ENCODE data around the gene BRCA2.

The BRCA2 gene

GRCh38 chr13:32315238-32316027, at the start of gene BRCA2, which contains the start of gene ZAR1L:
Gene BRCA2, plus strand, starts transcription at chr13:32315508. Its CDS starts 953 bp downstream, at chr13:32316461.
Gene ZAR1L, minus strand, starts transcription at chr13:32315363. Its CDS starts 3,438 bp downstream, at chr13:32311925.
- peak; percentile 87 to 89 for DNase-seq

- no peak for DNase-seq
Measured at GRCh38 chr13:32265726-32266125, 49.6 kb upstream of the BRCA2 start.

GRCh38 chr13:32266130-32266529, 49.2 kb upstream of the BRCA2 start:
- DNase-seq: no peak

- peak; percentile 33 to 56 for DNase-seq
Measured at GRCh38 chr13:32267836-32268439, 47.4 kb upstream of the BRCA2 start.

GRCh38 chr13:32272021-32272683, 43.2 kb upstream of the BRCA2 start:
- DNase-seq: no peak

GRCh38 chr13:32277839-32278238, 37.5 kb upstream of the BRCA2 start:
- no peak for DNase-seq

GRCh38 chr13:32278426-32278825, 36.9 kb upstream of the BRCA2 start:
- no peak for DNase-seq

GRCh38 chr13:32281096-32281495, 34.2 kb upstream of the BRCA2 start:
- no peak for DNase-seq

GRCh38 chr13:32282096-32282711, 33.1 kb upstream of the BRCA2 start:
- no peak for DNase-seq

GRCh38 chr13:32284927-32285632, 30.2 kb upstream of the BRCA2 start:
- no peak for DNase-seq

- no peak for DNase-seq
Measured at GRCh38 chr13:32285633-32285965, 29.7 kb upstream of the BRCA2 start.

- DNase-seq: no peak
Measured at GRCh38 chr13:32297206-32297605, 18.1 kb upstream of the BRCA2 start.

GRCh38 chr13:32298695-32299094, 16.6 kb upstream of the BRCA2 start:
- no peak for DNase-seq

- no peak for DNase-seq
Measured at GRCh38 chr13:32299893-32300292, 15.4 kb upstream of the BRCA2 start.

- no peak for DNase-seq
Measured at GRCh38 chr13:32300406-32300805, 14.9 kb upstream of the BRCA2 start.

GRCh38 chr13:32300920-32301319, 14.4 kb upstream of the BRCA2 start:
- DNase-seq: no peak

- no peak for DNase-seq
Measured at GRCh38 chr13:32302461-32302860, 12.8 kb upstream of the BRCA2 start.

- no peak for DNase-seq
Measured at GRCh38 chr13:32305646-32306045, 9.7 kb upstream of the BRCA2 start.

GRCh38 chr13:32309312-32310133, 5.8 kb upstream of the BRCA2 start:
- DNase-seq: no peak

- DNase-seq: peak; percentile 17 to 63
Measured at GRCh38 chr13:32310134-32310706, 5.1 kb upstream of the BRCA2 start.

GRCh38 chr13:32311188-32311897, 4.0 kb upstream of the BRCA2 start:
- DNase-seq: no peak

Measured in CD4-positive, alpha-beta T cell treated with Interleukin-1 beta for 1 hour (primary cell).